Activated CD8-positive, alpha-beta T cell treated with anti-CD3 and anti-CD28 coated beads for 36 hours (primary cell): ENCODE measurements around the gene S100A1. TPM values are rescaled to one million over a fixed set of nuclear protein-coding genes. Genes with fewer than 3 reads are reported as not detected.
A peak's percentile ranks its signal among the peaks of the same experiment; 100 is the strongest.

Experiments
- ATAC-seq: fragments of 200-7000 bp; cut with Tn5 transposase; one replicate; pipeline ENCODE4 v1.10.0; 2021; ENCODE audit warnings: mild to moderate bottlenecking, moderate library complexity
- CTCF ChIA-PET: fragments of 350-600 bp; sonication (Branson Sonifier 250); formaldehyde crosslinking; loops from one replicate; lab custom pipeline; 2021; ENCODE audit warnings: antibody characterized with exemption; lab: Charles Lee
- POLR2A ChIA-PET: fragments of 350-600 bp; sonication (Branson Sonifier 250); formaldehyde crosslinking; loops from one replicate; lab custom pipeline; 2021; ENCODE audit warnings: antibody characterized with exemption; lab: Charles Lee
- DNase-seq: peaks from one replicate; pipeline ENCODE4 v3.0.0-alpha.2; 2020
- H3K27ac Mint-ChIP-seq: one replicate; pipeline ENCODE4 v1.8.0; 2021; ENCODE audit warnings: mild to moderate bottlenecking, mixed read lengths
- H3K27me3 Mint-ChIP-seq: one replicate; pipeline ENCODE4 v1.8.0; 2021; ENCODE audit warnings: mixed read lengths
- H3K36me3 Mint-ChIP-seq: one replicate; pipeline ENCODE4 v1.8.0; 2021; ENCODE audit warnings: low read depth, mixed read lengths
- H3K4me1 Mint-ChIP-seq: one replicate; pipeline ENCODE4 v1.8.0; 2021; ENCODE audit warnings: low read depth, mixed read lengths
- H3K4me3 Mint-ChIP-seq: one replicate; pipeline ENCODE4 v1.8.0; 2021; ENCODE audit warnings: mild to moderate bottlenecking, moderate library complexity, mixed read lengths
- H3K9me3 Mint-ChIP-seq: one replicate; pipeline ENCODE4 v1.8.0; 2021; ENCODE audit warnings: mixed read lengths
- intact Hi-C: fragments of 100-400 bp; cut with micrococcal nuclease; formaldehyde crosslinking; loops from one replicate; pipeline ENCODE4 v1.10.0; 2022
- total RNA-seq, 2 experiments: library from RNA; stranded (reverse); gene quantifications; one replicate each; pipeline ENCODE4 v1.2.3, GENCODE V29; 2021
- TF ChIP-seq, protein P1 (sequence below): fragments of 200-600 bp; IDR thresholded peaks from one replicate; pipeline ENCODE4 v1.8.0; 2022; ENCODE audit warnings: antibody characterized with exemption, mild to moderate bottlenecking

Gene S100A1
- total RNA-seq, 2 experiments from 2014 or later = not detected

DNA sequence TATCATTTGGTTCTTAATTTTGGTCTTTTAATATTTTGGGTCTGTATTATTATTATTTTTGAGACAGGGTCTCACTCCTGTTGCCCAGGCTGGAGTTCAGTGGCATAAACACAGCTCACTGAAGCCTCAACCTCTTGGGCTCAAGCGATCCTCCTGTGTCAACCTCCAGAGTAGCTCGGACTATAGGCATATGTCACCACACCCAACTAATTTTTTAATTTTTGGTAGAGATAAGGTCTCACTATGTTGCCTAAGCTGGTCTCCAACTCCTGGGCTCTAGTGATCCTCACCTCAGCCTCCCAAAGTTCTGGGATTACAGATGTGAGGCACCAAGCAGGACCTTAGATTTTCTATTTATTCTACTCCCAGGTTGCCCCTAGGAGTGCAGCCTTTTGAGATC lies 45.3 kb downstream of the S100A1 start:
- ChIA-PET POLR2A (no interaction called here), CTCF (interaction anchor here (1.2 to 3.3 kb wide), 2 partner anchors 39 to 76 kb away, joined by 3 to 17 read pairs; partner anchors contain the start of gene CHTOP)
- no peak for ATAC-seq
- Mint-ChIP-seq H3K4me3 (peak overlapping the region; percentile 50), H3K27me3 (peaks cover 19% of the 10 kb centered on the region), H3K27ac (no peak overlapping the region), H3K4me1 (peaks cover 23% of the 10 kb centered on the region), H3K9me3 (no peaks in the 10 kb centered on the region), H3K36me3 (peaks cover 19% of the 10 kb centered on the region)
- TF ChIP-seq, protein P1, sequence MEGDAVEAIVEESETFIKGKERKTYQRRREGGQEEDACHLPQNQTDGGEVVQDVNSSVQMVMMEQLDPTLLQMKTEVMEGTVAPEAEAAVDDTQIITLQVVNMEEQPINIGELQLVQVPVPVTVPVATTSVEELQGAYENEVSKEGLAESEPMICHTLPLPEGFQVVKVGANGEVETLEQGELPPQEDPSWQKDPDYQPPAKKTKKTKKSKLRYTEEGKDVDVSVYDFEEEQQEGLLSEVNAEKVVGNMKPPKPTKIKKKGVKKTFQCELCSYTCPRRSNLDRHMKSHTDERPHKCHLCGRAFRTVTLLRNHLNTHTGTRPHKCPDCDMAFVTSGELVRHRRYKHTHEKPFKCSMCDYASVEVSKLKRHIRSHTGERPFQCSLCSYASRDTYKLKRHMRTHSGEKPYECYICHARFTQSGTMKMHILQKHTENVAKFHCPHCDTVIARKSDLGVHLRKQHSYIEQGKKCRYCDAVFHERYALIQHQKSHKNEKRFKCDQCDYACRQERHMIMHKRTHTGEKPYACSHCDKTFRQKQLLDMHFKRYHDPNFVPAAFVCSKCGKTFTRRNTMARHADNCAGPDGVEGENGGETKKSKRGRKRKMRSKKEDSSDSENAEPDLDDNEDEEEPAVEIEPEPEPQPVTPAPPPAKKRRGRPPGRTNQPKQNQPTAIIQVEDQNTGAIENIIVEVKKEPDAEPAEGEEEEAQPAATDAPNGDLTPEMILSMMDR = no peak
- intact Hi-C loops = loop anchor here (5.0 kb wide), 1 partner anchor 314 kb away; the partner anchor contains the start of gene RAB13
- no peak for DNase-seq

DNA sequence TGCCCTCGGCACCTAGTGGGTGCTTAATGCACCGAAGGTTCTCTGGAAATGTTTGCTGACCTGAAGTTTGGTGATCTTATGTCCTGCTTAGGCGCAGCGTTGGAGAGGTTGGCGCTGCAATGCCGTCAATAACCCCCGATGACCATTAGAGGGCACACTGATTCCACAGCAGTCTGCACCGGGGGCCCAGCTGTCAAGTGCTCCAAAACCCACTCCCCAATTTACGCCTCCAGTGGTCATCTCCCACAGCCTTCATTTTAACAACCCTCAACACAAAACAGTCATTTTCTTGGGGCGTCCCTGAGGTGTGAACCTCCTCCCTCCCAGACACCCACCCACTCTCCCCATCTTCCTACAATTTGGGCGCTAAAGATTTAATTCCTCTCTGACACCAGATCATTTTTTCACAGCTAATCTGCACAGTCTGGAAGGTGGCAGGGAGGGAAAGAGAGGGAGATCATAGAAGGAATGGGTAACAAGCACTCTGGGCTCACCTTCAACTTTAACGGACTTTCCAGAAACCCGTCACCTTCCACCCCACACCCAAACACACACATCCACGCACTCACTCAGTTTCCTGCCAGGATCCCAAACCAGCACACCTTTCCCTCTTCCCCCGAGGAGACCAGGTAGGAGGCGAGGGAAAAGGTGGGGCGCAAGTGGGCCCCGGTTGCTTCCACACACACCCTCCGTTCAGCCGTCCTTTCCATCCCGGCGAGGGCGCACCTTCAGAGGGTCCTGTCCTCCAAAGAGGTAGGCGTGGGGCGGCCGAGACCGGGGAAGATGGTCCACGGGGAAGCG lies 49.7 kb downstream of the S100A1 start:
- intact Hi-C loops = loop anchor here (5.0 kb wide), 1 partner anchor 69 kb away; no protein-coding TSS in a partner anchor
- Mint-ChIP-seq H3K4me1 (peaks cover 21% of the 10 kb centered on the region), H3K9me3 (no peaks in the 10 kb centered on the region), H3K27me3 (peaks cover 41% of the 10 kb centered on the region), H3K36me3 (no peaks in the 10 kb centered on the region), H3K4me3 (peak overlapping the region; percentile 65), H3K27ac (no peak overlapping the region)
- ChIA-PET POLR2A (interaction anchor here (0.8 to 1.7 kb wide), 2 partner anchors 16 to 75 kb away, joined by 3 to 5 read pairs; no protein-coding TSS in a partner anchor), CTCF (interaction anchor here (0.7 to 5.2 kb wide), 22 partner anchors 8 to 308 kb away, joined by 3 to 40 read pairs (median 4); partner anchors contain the start of genes CHTOP, INTS3, RAB13 and SNAPIN)
- ATAC-seq (peak; percentile 78), DNase-seq (peak; percentile 59)
- TF ChIP-seq, protein P1 = peak; percentile 91

DNA sequence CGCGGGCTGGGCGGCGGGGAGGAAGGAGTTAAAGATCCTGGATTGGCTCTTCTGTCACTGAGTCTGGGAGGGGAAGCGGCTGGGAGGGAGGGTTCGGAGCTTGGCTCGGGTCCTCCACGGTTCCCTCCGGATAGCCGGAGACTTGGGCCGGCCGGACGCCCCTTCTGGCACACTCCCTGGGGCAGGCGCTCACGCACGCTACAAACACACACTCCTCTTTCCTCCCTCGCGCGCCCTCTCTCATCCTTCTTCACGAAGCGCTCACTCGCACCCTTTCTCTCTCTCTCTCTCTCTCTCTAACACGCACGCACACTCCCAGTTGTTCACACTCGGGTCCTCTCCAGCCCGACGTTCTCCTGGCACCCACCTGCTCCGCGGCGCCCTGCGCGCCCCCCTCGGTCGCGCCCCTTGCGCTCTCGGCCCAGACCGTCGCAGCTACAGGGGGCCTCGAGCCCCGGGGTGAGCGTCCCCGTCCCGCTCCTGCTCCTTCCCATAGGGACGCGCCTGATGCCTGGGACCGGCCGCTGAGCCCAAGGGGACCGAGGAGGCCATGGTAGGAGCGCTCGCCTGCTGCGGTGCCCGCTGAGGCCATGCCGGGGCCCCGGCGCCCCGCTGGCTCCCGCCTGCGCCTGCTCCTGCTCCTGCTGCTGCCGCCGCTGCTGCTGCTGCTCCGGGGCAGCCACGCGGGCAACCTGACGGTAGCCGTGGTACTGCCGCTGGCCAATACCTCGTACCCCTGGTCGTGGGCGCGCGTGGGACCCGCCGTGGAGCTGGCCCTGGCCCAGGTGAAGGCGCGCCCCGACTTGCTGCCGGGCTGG lies 50.5 kb downstream of the S100A1 start, which contains the start of gene NPR1:
Gene NPR1 (plus strand): TSS at position 170 of the 818 bp plus-strand sequence. CDS start 421 bp downstream, at position 591.
- TF ChIP-seq, protein P1 = no peak
- CTCF ChIA-PET = interaction anchor here (0.7 to 5.2 kb wide), 18 partner anchors 8 to 308 kb away, joined by 3 to 40 read pairs (median 4); partner anchors contain the start of genes CHTOP, INTS3, RAB13 and SNAPIN
- intact Hi-C loops = loop anchor here (5.0 kb wide), 1 partner anchor 69 kb away; no protein-coding TSS in a partner anchor

DNA sequence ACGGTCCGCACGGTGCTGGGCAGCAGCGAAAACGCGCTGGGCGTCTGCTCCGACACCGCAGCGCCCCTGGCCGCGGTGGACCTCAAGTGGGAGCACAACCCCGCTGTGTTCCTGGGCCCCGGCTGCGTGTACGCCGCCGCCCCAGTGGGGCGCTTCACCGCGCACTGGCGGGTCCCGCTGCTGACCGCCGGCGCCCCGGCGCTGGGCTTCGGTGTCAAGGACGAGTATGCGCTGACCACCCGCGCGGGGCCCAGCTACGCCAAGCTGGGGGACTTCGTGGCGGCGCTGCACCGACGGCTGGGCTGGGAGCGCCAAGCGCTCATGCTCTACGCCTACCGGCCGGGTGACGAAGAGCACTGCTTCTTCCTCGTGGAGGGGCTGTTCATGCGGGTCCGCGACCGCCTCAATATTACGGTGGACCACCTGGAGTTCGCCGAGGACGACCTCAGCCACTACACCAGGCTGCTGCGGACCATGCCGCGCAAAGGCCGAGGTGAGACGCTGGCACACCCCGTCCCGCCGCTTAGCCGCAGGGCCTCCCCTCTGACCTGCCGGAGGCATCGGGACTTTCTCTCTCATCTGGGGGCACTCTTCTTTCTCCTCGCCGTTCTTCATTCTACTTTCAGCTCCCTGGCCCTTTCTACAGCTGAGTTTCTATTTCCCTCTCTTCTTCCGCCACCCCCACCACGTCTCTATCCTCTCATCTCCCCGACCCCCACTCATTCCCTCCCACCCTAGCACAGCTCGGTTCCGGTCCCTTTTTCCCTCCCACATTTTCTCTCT lies 51.3 kb downstream of the S100A1 start:
- intact Hi-C loops = loop anchor here (5.0 kb wide), 1 partner anchor 68 kb away; no protein-coding TSS in a partner anchor
- no peak overlapping the region for H3K27ac Mint-ChIP-seq
- TF ChIP-seq, protein P1 = peak; percentile 52
- H3K9me3 Mint-ChIP-seq = no peaks in the 10 kb centered on the region
- ATAC-seq (peak; percentile 63), DNase-seq (peak; percentile 41)
- no peaks in the 10 kb centered on the region for H3K36me3 Mint-ChIP-seq
- peaks cover 43% of the 10 kb centered on the region for H3K27me3 Mint-ChIP-seq
- POLR2A ChIA-PET = interaction anchor here (0.6 to 0.7 kb wide), 3 partner anchors 44 to 284 kb away, joined by 3 read pairs; no protein-coding TSS in a partner anchor
- CTCF ChIA-PET = interaction anchor here (0.8 to 5.2 kb wide), 8 partner anchors 12 to 107 kb away, joined by 3 to 40 read pairs (median 4); partner anchors contain the start of gene CHTOP
- H3K4me1 Mint-ChIP-seq = peaks cover 19% of the 10 kb centered on the region
- H3K4me3 Mint-ChIP-seq = peak overlapping the region; percentile 57

More for the DNA sequence above, 50.5 kb downstream of the S100A1 start, which contains the start of gene NPR1:
- Mint-ChIP-seq H3K36me3 (no peaks in the 10 kb centered on the region), H3K27ac (no peak within 1 kb of the TSS), H3K4me1 (peaks cover 19% of the 10 kb centered on the region), H3K27me3 (peaks cover 41% of the 10 kb centered on the region), H3K9me3 (no peaks in the 10 kb centered on the region), H3K4me3 (peak within 1 kb of the TSS; percentile 65)
- ATAC-seq = peak; percentile 43
- POLR2A ChIA-PET = interaction anchor here (0.8 kb wide), 1 partner anchor 74 kb away, joined by 3 read pairs; no protein-coding TSS in a partner anchor
- DNase-seq = peak; percentile 46
